Measurements from ENCODE around the gene C10orf90. TPM values are rescaled to one million over a fixed set of nuclear protein-coding genes. Genes with fewer than 3 reads are reported as not detected.

The C10orf90 gene
- total and polyA plus RNA-seq, 2 of the 8 experiments (the other 6 are each of a cell fraction or from before 2014, with no cell fraction given), result 0.21 TPM; not detected in 1

GRCh38 chr10:126524526-126524925 lies 146.0 kb downstream of the C10orf90 start:
- H3K9me3 ChIP-seq (ENCODE audit: insufficient read depth in 2 of 2, low read depth in 1 of 2, low read length in 1 of 2), result no peaks in the 10 kb centered on the region
- H3K4me1 ChIP-seq (replicated peaks in 1 of 4; ENCODE audit: control insufficient read depth in 3 of 4, insufficient read depth in 4 of 4, low read length in 3 of 4), result no peaks in the 10 kb centered on the region; a peak in 1 of 7 replicates
- H2BK5ac ChIP-seq (ENCODE audit: low read depth, low read length), result no peak overlapping the region
- H4K5ac ChIP-seq (ENCODE audit: insufficient read length, low read depth, low read length), result no peak overlapping the region
- H2BK20ac ChIP-seq (ENCODE audit: low read length), result no peak overlapping the region
- H3K4me2 ChIP-seq (ENCODE audit: insufficient read depth in 1 of 2, low read depth in 2 of 2, low read length in 2 of 2), result no peak overlapping the region
- no peaks in the 10 kb centered on the region for H3K27me3 ChIP-seq (replicated peaks in 1 of 4; ENCODE audit: control insufficient read depth in 3 of 4, extremely low read depth in 1 of 4, insufficient read depth in 3 of 4, low read length in 3 of 4)
- WGBS, 2 experiments (ENCODE audit: extremely low coverage in 1 of 2, insufficient coverage in 1 of 2, insufficient read length in 1 of 2, insufficient replicate concordance in 2 of 2, low coverage in 1 of 2, low lambda C conversion rate in 2 of 2, missing lambda C conversion rate in 1 of 2), result 71% methylated on average over 5 of the region's 6 CpGs; no CpG with 5 or more reads in 1 of the 2 experiments
- no peaks in the 10 kb centered on the region for H3K36me3 ChIP-seq (ENCODE audit: control insufficient read depth in 2 of 4, insufficient read depth in 4 of 4, low read length in 3 of 4)
- H3K56ac ChIP-seq (replicated peaks; ENCODE audit: insufficient read length, low read depth, low read length), result no peak overlapping the region
- H2AFZ ChIP-seq (ENCODE audit: low read length), result no peak overlapping the region
- DNase-seq (ENCODE audit: low read depth in 1 of 2, low spot score in 2 of 2) (no peak), FAIRE-seq (no peak)
- no peak overlapping the region for H2BK120ac ChIP-seq (replicated peaks; ENCODE audit: low read depth, low read length)
- no peaks in the 10 kb centered on the region for H3K79me1 ChIP-seq (ENCODE audit: low read depth, low read length)
- no peaks in the 10 kb centered on the region for H4K20me1 ChIP-seq (replicated peaks in 1 of 2; ENCODE audit: control insufficient read depth in 1 of 2, insufficient read depth in 2 of 2, low read length in 2 of 2)
- H2BK12ac ChIP-seq (ENCODE audit: low read depth, low read length), result no peak overlapping the region
- POLR2A ChIA-PET (ENCODE audit: partially characterized antibody), result no interaction called here
- no peak overlapping the region for H2BK15ac ChIP-seq (ENCODE audit: low read length)
- no peak overlapping the region for H2AK5ac ChIP-seq (ENCODE audit: low read depth, low read length)
- H4K91ac ChIP-seq (replicated peaks; ENCODE audit: insufficient read length, low read length), result no peak overlapping the region
- no peak overlapping the region for H3K18ac ChIP-seq (ENCODE audit: extremely low read depth, low read length)
- TF ChIP-seq SIRT6 (IDR thresholded peaks at IDR 0.05; ENCODE audit: low read length) (no peak), GABPA (IDR thresholded peaks at IDR 0.05; ENCODE audit: borderline replicate concordance, insufficient read depth, low read length) (no peak), CTCF (IDR thresholded peaks at IDR 0.05; ENCODE audit: control extremely low read depth in 1 of 3, insufficient read depth in 1 of 3, low read depth in 1 of 3, low read length in 3 of 3) (peak in 1 of 3 experiments; percentile 14; a peak in 1 of 4 replicates), RAD21 (IDR thresholded peaks at IDR 0.05 in 1 of 2, conservative IDR thresholded peaks at IDR 0.05 in 1 of 2; ENCODE audit: low read depth in 2 of 2, low read length in 2 of 2) (peak; percentile 11 to 37; a peak in 2 of 4 replicates)
- H3K23me2 ChIP-seq (ENCODE audit: low read depth, low read length), result no peaks in the 10 kb centered on the region; the same call in 1 of the 2 replicates
- CTCF ChIA-PET (ENCODE audit: partially characterized antibody), result interaction anchor here (0.6 to 1.7 kb wide), 7 partner anchors 10 to 700 kb away, joined by 3 to 4 read pairs (median 3); no protein-coding TSS in a partner anchor
- H3K4ac ChIP-seq (replicated peaks; ENCODE audit: insufficient read length, low read depth, low read length), result no peak overlapping the region
- H3K27ac ChIP-seq (ENCODE audit: low read depth, low read length), result no peak overlapping the region
- H4K8ac ChIP-seq (ENCODE audit: extremely low read depth, insufficient read depth, low read length), result no peak overlapping the region
- no peak overlapping the region for H3K9ac ChIP-seq (replicated peaks in 1 of 4; ENCODE audit: extremely low read depth in 1 of 4, low read depth in 3 of 4, low read length in 3 of 4)
- no peak overlapping the region for H3K4me3 ChIP-seq (ENCODE audit: extremely low read depth in 1 of 4, insufficient read depth in 2 of 4, low read depth in 3 of 4, low read length in 4 of 4)
- no peak overlapping the region for H3K14ac ChIP-seq (ENCODE audit: insufficient read length)
- H3K79me2 ChIP-seq (ENCODE audit: control insufficient read depth in 1 of 2, insufficient read depth in 2 of 2, low read length in 2 of 2), result no peaks in the 10 kb centered on the region
- H3K23ac ChIP-seq (ENCODE audit: insufficient read length), result no peak overlapping the region

Measured in H1 (cell line).